Epithelial cell of proximal tubule (primary cell): ENCODE results near the gene ERICH6. TPM values are rescaled to one million over a fixed set of nuclear protein-coding genes. Genes with fewer than 3 reads are reported as not detected.

ENCODE experiments used
- DNase-seq: peaks from one replicate; pipeline ENCODE4 v3.0.0-alpha.2; 2011; ENCODE audit warnings: low read depth
- H3K4me3 ChIP-seq: 2 replicates; pipeline ENCODE4 v1.5.1; 2011; ENCODE audit warnings: low read depth, mild to moderate bottlenecking, low read length
- CTCF ChIP-seq: conservative IDR thresholded peaks from 2 replicates; pipeline ENCODE4 v1.5.1; 2012; ENCODE audit warnings: low read depth, mild to moderate bottlenecking, low read length
- total RNA-seq: library from RNA; depleted of rRNA; stranded (reverse); fragments of >200 nt; gene quantifications from 2 replicates; pipeline ENCODE4 v1.2.3, GENCODE V29; 2015

Gene ERICH6
- total RNA-seq, 1 donor from 2014 or later: not detected

GRCh38 chr3:150613709-150614480 lies 89.8 kb downstream of the ERICH6 start:
- TF ChIP-seq CTCF: no peak
- H3K4me3 ChIP-seq: no peak overlapping the region

GRCh38 chr3:150613034-150613433 lies 90.7 kb downstream of the ERICH6 start:
- H3K4me3 ChIP-seq: no peak overlapping the region
- DNase-seq: no peak

More at GRCh38 chr3:150613709-150614480, 89.8 kb downstream of the ERICH6 start:
- no peak for DNase-seq

GRCh38 chr3:150612494-150612893 lies 91.2 kb downstream of the ERICH6 start:
- no peak for DNase-seq
- H3K4me3 ChIP-seq: no peak overlapping the region
- TF ChIP-seq CTCF: no peak

More at GRCh38 chr3:150613034-150613433, 90.7 kb downstream of the ERICH6 start:
- no peak for TF ChIP-seq CTCF

- no peak overlapping the region for H3K4me3 ChIP-seq
- DNase-seq: no peak
- no peak for TF ChIP-seq CTCF
These were observed 92.1 kb downstream of the ERICH6 start for GRCh38 chr3:150611666-150612065.

- TF ChIP-seq CTCF: no peak
- no peak for DNase-seq
- no peak overlapping the region for H3K4me3 ChIP-seq
These were observed 92.9 kb downstream of the ERICH6 start for GRCh38 chr3:150610785-150611184.

GRCh38 chr3:150609988-150610387 lies 93.7 kb downstream of the ERICH6 start:
- no peak for TF ChIP-seq CTCF
- no peak overlapping the region for H3K4me3 ChIP-seq
- no peak for DNase-seq

Other genes with a start within 250 kb of the ERICH6 start
- 183 and 227 TPM in 2 replicates for gene SERP1, start 157.4 kb downstream of the ERICH6 start, total RNA-seq
- 80.9 and 209 TPM in 2 replicates for gene EIF2A, start 157.1 kb downstream of the ERICH6 start, total RNA-seq
- gene SELENOT, start 100.6 kb downstream of the ERICH6 start, total RNA-seq: 104 and 108 TPM in 2 replicates
- 38.5 and 44.6 TPM in 2 replicates for gene SIAH2, start 59.2 kb upstream of the ERICH6 start, total RNA-seq
- gene MINDY4B, start 201.5 kb upstream of the ERICH6 start, total RNA-seq: not detected in 2 replicates